Measurements from ENCODE around the gene CREB5.
"Not testable (repeated sequence)": the region's sequence is repeated elsewhere in the genome, so short reads cannot be mapped to it uniquely, and the experiment has no call there.

The CREB5 gene, protein sequence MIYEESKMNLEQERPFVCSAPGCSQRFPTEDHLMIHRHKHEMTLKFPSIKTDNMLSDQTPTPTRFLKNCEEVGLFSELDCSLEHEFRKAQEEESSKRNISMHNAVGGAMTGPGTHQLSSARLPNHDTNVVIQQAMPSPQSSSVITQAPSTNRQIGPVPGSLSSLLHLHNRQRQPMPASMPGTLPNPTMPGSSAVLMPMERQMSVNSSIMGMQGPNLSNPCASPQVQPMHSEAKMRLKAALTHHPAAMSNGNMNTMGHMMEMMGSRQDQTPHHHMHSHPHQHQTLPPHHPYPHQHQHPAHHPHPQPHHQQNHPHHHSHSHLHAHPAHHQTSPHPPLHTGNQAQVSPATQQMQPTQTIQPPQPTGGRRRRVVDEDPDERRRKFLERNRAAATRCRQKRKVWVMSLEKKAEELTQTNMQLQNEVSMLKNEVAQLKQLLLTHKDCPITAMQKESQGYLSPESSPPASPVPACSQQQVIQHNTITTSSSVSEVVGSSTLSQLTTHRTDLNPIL

DNA sequence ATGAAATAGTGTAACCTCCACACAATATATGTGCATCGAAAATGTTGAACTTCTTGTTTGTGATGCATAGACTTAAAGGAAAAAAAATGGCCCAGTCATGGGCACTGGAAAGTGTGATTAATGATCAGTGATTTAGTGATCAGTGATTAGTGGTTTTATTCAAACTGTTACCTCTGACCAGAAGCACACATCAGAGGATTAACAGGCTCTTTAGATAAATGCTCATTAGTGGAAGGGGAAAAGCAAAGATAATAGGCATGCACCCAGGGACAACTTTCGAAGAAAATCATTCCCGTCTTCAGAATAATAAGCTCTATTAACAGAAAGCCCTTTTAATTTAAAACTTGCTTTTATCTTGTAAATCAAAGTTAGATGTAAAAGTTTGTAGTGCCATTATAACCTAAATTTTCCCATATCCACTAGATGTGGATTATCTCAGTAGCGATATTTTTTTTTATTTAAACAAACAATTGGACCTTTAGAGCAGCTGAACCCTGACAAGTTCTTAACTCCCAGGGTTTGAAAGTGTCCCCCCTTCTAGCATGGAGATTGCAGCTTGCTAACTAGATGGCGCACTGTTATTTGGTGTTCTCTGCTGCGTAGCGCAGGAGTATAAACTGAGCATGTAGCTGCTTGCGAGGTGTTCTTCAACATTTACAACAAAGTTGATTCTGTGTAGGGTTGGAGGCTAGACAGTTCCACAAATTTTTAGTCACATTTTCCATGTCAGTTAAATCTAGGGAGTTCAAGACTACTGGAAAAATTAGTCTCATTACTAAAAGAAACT is at the start of gene CREB5:
TSS of gene CREB5 (plus strand) at position 643 of the 787 bp plus-strand sequence. CDS start 397 bp downstream, outside the sequence.
- DNase-seq (ENCODE audit: low spot score) = no peak

DNA sequence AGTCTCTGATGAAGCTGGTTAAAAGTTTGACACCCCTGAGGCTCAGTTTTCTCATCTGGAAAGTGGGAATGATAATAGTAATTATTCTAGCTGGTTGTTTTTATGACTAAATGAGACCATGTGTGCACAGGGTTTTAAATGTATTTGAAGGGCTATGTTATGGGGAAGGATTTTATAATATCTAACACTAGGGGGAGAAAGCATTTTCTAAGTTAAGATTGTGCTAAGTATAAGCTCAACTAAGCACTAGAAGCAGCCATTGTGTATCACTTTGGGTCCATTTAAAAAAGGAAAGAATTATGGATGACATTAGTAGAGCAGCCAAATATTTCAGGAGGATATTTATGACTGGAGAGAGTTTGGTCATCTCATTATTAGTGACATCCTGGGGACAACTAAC is 49.5 kb upstream of the CREB5 start:
- no peak for DNase-seq (ENCODE audit: low spot score)

DNA sequence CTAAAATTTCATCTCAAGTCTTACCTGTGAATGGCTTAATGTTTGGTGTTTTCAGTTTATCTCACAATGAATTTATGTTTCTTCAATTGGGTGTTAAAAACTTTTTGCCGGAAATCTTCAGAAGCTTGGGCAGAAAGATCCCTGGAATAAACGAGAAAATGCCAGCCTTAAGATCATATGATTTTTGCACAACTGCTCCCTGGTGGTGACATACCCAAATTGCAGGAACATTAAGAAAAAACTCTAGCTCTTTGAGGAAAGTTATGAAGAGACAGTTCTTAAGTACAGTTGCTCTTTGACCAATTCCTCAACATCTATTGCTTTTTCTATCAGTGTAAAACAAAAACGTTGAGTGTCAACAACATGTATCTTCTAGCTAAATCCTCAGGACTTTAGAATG is 48.2 kb upstream of the CREB5 start:
- DNase-seq (ENCODE audit: low spot score) = no peak

DNA sequence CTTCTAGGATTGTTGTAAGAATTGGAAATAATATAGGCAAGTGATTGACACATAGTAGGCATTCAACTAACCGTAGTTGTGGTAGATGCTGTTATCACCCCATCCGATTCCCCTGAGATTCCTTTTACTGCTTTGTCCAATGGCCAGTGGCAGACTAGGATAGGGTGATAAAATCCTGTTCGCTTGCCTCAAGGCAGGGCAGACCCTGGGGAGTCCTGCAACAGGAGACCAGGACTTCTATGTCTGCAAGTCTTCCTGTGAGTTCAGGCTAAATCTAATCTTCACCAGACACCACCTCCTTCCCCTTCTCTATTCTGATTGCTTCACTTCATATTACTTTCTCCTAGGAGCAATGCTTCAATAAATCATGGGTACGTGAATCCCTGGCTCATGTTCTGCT is 42.8 kb upstream of the CREB5 start:
- DNase-seq (ENCODE audit: low spot score) = no peak

DNA sequence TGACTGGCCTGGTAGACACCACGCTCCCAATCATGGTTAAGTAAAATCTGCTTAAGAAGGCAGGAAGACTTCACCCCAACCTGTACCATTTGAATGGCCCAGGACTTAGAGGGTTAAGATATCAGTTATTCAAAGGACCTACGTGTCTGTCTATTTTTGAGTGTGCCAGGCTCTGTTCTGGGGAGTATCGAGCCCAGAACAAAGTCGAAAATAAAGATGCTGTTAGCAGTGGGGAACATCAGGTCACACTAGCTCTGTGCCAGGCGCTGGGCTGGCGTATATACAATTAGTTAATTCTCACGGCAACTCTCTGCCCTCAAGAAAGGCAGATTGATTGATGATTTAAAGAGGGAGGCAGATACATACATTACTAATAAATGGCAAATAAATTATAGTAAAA is 40.5 kb upstream of the CREB5 start:
- no peak for DNase-seq (ENCODE audit: low spot score)

DNA sequence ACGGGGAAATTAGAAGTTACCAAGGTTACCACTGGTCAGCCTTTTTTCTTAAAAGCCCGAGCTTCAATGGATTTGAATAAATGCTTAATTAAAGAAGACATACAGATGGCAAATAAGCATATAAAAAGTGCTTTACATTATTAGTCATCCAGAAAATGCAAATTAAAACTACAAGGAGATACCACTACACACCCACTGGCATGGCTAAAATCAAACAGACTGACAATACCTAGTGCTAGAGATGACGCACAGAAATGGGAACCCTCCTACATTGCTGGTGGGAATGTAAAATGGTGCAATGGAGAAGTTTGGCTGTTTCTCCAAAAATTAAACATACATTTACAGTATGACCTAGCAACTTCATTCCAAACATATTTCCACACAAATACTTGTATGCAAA is 38.3 kb upstream of the CREB5 start:
- no peak for DNase-seq (ENCODE audit: low spot score)

DNA sequence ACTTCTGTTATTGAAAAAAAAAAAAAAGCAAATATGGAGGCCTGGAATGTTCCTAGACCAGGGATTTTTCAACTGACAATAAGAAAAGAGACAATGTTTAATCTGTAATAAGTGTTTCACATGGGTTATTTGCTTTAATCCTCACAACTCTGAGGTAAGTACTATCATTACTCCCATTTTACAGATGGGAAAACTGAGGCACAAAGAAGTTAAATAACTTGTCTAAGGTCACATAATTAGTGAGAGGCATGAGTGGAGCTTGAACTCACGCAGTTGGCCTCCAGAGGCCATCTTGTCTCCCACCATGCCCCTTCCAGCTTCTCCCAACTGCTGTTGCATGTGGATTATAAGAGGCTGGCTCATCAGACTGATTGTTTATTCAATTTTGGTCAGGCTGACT is 36.6 kb upstream of the CREB5 start:
- no peak for DNase-seq (ENCODE audit: low spot score)

DNA sequence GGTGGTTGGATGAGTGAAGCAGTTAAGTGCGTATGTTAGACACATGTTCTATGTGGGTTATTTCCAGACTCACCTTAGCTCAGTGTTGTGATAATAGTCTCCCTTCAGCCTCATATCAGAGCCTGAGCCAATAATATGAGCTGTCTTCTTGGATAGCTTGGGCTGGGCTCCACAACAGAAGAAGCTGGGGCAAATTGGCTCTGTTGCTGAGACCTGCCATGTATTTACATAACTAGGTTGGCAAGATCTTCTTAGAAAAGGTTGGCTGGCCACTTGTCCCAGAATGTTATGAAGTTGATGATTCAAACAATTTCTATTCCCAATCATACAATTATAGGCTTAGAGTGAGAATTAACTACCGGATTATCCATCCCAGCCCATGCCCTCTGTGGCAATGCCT is 35.7 kb upstream of the CREB5 start:
- no peak for DNase-seq (ENCODE audit: low spot score)

DNA sequence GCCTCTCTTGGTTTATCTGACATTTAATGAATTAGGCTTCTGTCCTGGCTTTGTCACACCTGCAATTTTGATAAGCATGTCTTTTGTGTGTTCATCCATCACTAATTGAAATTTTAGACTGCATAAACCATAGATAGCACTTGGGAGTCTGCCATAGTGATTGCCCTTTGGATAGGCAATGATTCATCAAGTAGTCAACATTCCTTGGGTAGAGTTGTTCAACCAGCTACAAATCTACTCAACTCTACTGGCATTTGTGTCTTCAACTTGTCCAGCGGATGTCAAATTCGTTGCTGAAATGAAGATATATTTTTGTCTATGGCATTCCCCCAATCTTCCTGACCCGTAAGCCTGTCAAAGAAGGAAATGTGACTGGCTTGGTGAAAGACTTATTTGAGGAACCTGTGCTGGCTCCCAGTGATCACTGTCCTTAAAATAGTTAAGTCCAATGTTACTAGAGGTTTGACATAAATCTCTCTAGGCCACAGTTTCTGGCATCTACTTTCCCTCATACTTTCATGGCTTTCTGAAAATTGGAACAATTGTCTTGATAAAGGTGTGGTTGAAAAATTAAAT is 33.7 kb upstream of the CREB5 start:
- no peak for DNase-seq (ENCODE audit: low spot score)

DNA sequence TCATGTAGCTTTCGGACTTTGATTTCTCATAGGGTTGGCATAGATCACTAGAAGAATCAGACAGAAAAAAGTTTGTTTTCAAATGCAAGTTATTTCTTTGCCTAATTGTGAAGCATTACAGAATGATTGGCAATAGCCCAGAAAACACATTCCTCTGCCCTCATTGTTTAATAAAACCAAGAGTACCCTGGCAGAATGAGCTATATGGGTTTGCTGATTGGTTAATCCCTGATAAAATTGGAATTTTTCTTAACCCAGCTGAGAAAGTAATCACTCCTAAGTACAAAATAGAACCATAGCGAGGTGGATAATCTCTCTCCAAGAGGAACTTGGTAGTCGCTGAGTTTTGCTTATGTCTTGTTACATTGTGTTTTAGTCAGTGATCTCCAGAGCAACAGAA is 30.9 kb upstream of the CREB5 start:
- no peak for DNase-seq (ENCODE audit: low spot score)

DNA sequence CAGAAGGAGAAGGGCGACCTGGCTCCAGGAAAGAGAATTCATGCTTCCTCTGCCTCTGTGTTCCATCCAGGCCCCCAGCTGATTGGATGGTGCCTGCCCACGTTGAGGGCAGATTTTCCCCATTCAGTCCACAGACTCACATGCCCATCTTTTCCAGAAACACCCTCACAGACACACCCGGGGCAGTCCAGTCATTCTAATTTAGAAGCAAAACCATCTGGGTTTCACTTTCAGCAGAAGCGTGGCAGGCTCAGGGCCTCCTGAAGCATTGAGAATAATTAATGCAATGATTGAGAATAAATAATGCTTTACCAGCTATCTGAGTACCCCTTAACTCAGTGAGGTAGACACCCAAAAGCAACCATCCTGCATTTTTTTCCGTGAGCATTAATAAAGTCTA is 30.2 kb upstream of the CREB5 start:
- no peak for DNase-seq (ENCODE audit: low spot score)

DNA sequence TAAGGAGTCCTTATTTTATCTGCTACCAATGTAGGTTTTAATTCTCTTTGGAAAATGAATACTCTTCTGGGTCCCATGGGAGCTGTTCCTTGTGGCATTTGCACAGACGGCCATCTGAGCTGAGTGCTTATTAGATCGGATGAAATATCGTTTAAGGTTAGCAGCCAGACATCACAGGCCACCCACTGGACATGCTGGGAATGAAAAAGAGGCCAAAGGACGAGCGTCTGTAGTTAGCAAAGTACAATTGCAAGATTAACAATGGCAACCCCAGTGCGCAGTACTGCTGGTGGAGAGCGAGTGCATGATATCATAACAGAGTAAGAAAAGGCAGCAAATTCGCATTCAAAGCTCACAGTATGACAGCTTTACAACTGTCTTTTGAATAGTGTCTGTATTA is 28.3 kb upstream of the CREB5 start:
- DNase-seq (ENCODE audit: low spot score) = no peak

DNA sequence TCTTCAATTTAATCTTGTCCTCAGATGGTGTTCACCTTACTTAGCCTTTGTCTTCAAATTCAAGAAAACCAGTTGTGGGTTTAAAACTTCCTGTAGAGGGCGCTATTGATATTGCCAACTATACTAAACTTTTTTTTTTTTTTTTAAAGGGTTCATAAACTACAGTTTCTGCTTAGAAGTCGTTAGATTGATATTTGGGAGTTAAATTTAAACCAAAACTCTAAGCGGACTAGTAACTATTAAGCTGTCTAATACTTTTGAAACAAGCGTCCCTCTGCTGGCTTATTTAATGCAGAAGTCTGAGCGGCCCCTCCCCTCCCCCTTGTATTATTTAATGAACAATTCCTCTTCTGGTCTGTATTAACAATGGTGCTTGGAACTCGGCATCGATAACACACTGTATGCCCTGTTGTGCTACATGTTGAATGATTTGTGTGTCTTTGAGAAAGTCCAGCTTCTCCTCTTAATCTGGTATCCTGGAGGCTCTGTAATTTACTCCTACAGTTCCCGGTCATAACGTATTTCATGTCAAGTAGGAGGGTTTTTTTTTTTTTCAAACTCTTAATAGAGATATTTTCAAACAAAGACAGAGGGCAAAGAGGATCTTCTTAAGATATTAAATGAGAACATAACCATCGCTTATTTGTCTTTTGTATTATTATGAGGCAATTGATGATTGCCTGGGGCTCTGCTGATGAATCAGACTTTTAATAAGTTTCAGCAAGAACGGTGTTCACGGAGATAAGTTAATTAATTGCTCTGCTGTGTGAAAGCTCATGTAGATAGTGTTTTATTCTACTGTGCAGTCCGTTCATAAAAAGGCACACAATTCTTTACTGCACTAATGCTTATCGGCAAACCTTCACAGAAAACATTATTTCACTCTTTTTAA is 22.6 kb upstream of the CREB5 start:
- peak; percentile 33 for DNase-seq (ENCODE audit: low spot score)

DNA sequence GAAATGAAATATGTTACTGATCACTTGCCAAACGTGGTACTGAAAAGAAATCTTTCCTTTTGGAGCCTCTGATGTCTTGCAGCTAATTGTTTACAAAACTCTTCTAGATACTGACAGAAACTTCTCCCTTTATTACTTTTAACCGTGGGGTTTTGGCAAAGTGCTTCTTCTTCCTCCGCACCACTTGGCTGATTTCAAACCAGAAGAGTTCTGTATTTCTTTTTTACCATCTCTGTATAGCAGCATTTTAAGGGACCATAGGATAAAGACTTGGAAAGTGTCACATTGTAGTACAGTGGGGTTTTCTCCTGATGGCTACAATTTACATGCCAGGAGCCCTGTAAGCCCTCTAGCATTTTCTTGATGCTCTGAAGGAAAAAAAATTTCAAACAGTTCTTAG is 21.9 kb upstream of the CREB5 start:
- no peak for DNase-seq (ENCODE audit: low spot score)

DNA sequence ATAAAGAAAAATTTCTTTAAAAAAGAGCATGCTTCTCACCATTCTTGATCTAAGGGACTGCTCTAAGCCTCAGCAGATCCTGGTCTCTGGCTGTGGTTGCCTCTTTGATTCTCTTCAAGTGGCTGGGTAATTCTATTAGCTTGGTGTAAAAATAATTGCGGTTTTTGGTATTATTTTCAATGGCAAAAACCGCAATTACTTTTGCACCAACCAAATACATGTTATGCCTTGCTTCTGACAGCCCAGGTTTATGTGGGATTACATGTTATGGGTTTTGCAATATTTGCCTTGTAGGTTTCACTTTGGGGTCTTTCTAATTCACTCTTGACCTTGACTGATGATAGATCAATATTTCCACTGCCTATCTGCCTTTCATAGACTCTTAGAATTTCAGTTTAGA is 20.0 kb upstream of the CREB5 start:
- no peak for DNase-seq (ENCODE audit: low spot score)

DNA sequence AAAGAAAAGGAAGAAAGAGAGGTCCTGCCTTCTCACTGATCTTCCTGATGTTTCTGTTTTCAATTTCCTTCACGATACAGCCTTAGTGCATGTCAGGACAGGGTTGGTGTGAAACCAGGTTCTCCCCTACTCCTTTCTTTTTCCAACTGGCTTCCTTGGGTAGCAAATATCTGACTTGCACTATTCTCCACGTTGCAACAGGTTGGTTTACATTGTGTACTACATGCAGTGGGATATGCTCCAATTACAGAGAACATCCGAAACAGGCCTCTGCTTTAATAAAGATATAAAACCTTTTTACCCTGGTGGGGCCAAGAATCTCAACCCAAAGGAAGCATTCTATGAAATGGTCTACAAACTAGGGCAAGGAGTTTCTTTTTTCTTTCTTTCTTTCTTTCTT is 16.9 kb upstream of the CREB5 start:
- no peak for DNase-seq (ENCODE audit: low spot score)

DNA sequence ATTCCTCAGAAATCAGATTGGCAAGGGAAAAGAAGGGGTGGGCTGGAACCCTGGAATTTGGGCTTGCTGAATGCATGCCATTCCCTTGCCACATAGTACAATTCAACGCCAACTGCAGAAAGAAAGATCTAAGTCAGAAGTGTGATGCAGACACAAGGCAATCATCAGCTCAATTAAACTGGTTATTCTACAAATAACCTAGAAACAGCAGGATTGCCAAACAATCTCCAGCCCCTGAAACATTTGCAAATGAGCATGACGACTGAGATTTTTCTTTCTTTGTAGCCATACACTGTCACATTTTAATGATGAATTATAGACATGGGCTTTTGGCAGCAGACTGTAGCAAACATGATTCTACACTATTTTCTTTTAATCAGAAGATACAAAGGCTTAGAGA is 16.5 kb upstream of the CREB5 start:
- peak; percentile 32 for DNase-seq (ENCODE audit: low spot score)

DNA sequence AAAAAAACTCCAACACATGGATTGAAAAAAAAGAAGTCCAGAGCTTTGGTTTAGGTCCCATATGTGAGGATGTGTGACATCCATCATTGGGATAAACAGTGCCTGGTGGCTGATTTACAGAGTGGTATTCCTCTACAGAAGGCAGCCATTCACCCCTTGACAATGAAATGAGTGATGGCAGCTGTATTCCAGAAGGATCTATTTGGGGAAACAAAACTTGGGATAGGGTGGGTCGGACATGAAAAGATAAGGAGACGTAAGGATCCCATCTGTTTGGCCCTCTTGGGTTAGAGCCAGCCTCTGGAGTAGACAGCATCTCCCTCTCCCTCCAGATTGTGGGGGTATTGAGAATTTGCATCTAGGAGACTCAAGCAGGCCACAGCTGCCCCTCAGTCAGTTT is 15.2 kb upstream of the CREB5 start:
- no peak for DNase-seq (ENCODE audit: low spot score)

DNA sequence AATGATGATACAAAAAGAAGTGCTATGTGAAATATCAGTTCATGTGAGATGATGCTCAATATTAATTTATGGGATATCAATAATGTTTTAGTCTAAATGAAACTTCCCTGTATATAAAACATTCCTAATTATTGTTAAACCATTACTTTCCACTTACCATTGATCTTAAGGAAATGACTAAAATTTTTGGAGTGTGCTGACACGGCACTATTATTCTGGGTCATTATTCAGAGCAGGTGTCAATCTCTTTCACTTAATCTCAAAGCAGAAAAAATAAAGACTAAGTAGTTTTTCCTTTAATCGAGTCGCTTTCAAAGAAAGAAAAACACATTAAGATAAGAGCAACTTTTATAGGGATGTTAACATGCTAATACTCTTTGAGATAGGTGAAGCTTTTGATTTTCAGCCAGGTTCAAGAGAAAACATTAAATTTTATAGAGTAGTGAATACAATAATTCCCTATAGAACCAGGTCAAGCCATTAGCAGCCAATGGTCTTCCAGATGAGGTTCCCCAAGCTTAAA is 11.4 kb upstream of the CREB5 start:
- DNase-seq (ENCODE audit: low spot score) = no peak

DNA sequence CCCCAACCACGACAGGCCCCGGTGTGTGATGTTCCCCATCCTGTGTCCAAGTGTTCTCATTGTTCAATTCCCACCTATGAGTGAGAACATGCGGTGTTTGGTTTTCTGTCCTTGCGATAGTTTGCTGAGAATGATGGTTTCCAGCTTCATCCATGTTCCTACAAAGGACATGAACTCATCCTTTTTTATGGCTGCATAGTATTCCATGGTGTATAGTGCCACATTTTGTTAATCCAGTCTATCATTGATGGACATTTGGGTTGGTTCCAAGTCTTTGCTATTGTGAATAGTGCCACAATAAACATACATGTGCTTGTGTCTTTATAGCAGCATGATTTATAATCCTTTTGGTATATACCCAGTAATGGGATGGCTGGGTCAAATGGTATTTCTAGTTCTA is 10.8 kb upstream of the CREB5 start:
- not testable (repeated sequence) for DNase-seq (ENCODE audit: low spot score)

DNA sequence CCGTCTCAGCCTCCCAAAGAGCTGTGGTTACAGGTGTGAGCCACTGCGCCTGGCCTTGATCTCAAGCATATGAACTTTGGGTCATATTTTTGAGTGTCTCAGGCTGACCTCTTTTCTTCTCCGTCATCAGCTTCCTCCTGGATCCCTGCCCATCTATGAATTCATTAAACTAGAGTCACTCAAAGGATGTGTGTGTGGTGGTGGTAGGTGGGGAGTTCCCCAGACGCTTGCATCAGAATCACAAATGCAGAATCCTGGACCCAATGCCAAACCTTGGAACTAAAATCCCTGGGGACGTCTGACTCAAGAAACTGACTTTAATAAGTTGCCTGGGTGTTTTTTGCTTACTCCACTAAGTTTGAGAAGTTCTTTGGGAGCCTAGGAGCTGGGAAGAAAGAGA is 6.7 kb upstream of the CREB5 start:
- DNase-seq (ENCODE audit: low spot score) = peak; percentile 43

DNA sequence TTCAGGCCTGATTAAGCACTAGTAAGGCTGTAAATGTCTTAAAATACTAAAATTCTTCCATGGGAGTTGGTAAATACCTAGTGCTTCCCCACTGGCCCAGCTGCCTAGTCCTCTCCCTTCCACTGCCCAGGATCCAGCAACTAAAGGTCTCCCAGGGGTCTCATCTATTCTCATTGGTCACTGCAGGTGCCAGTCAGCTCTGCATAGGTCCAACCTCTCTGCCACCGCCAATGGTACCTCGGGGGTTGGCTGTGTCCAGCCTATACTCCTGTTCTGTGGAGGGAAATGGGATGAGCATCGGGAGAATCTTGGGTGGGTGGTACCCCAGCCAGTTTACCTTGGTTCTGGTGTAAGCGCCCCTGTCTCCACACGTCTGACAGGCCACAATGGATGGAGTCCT is 6.1 kb upstream of the CREB5 start:
- no peak for DNase-seq (ENCODE audit: low spot score)

Measured in AG20443 (cell line).